ENCODE data around the gene HTT.

The HTT gene

GRCh38 chr4:3237266-3237665 lies 162.8 kb downstream of the HTT start:
- in situ Hi-C loops (cut with MboI; ENCODE audit: low sequenced_read_pairs): no loop called here
- no peak overlapping the region for H3K4me3 ChIP-seq
- no peak for DNase-seq (ENCODE audit: low spot score in 2 of 2)
- peaks cover 22% of the 10 kb centered on the region for H3K36me3 ChIP-seq (replicated peaks)
- H3K9me3 ChIP-seq: no peaks in the 10 kb centered on the region
- H3K4me1 ChIP-seq: peaks cover 5% of the 10 kb centered on the region; the same call in 1 of the 2 replicates
- H3K27me3 ChIP-seq (ENCODE audit: low read depth): no peaks in the 10 kb centered on the region

GRCh38 chr4:3237712-3238560 lies 163.5 kb downstream of the HTT start:
- Histone ChIP-seq H3K9me3 (no peaks in the 10 kb centered on the region), H3K4me1 (peaks cover 5% of the 10 kb centered on the region; the same call in 1 of the 2 replicates), H3K27me3 (ENCODE audit: low read depth) (no peaks in the 10 kb centered on the region), H3K36me3 (replicated peaks) (peaks cover 17% of the 10 kb centered on the region), H3K4me3 (no peak overlapping the region)
- in situ Hi-C loops (cut with MboI; ENCODE audit: low sequenced_read_pairs): no loop called here
- peak; percentile 70 to 74 for DNase-seq (ENCODE audit: low spot score in 2 of 2)

GRCh38 chr4:3238721-3239120 lies 164.2 kb downstream of the HTT start:
- in situ Hi-C loops (cut with MboI; ENCODE audit: low sequenced_read_pairs): no loop called here
- no peak overlapping the region for H3K4me3 ChIP-seq
- no peaks in the 10 kb centered on the region for H3K9me3 ChIP-seq
- H3K36me3 ChIP-seq (replicated peaks): peaks cover 17% of the 10 kb centered on the region
- peaks cover 5% of the 10 kb centered on the region; the same call in 1 of the 2 replicates for H3K4me1 ChIP-seq
- H3K27me3 ChIP-seq (ENCODE audit: low read depth): no peaks in the 10 kb centered on the region
- no peak for DNase-seq (ENCODE audit: low spot score in 2 of 2)

- Histone ChIP-seq H3K36me3 (replicated peaks) (peaks cover 14% of the 10 kb centered on the region), H3K27me3 (ENCODE audit: low read depth) (no peaks in the 10 kb centered on the region), H3K4me3 (no peak overlapping the region), H3K9me3 (no peaks in the 10 kb centered on the region), H3K4me1 (peaks cover 5% of the 10 kb centered on the region; the same call in 1 of the 2 replicates)
- no peak for DNase-seq (ENCODE audit: low spot score in 2 of 2)
- in situ Hi-C loops (cut with MboI; ENCODE audit: low sequenced_read_pairs): no loop called here
These were observed 164.8 kb downstream of the HTT start for GRCh38 chr4:3239303-3239702.

- peaks cover 5% of the 10 kb centered on the region; the same call in 1 of the 2 replicates for H3K4me1 ChIP-seq
- H3K4me3 ChIP-seq: no peak overlapping the region
- no peak for DNase-seq (ENCODE audit: low spot score in 2 of 2)
- in situ Hi-C loops (cut with MboI; ENCODE audit: low sequenced_read_pairs): no loop called here
- H3K9me3 ChIP-seq: no peaks in the 10 kb centered on the region
- no peaks in the 10 kb centered on the region for H3K27me3 ChIP-seq (ENCODE audit: low read depth)
- peaks cover 13% of the 10 kb centered on the region for H3K36me3 ChIP-seq (replicated peaks)
These were observed 165.8 kb downstream of the HTT start for GRCh38 chr4:3239998-3240920.

- Histone ChIP-seq H3K9me3 (no peaks in the 10 kb centered on the region), H3K27me3 (ENCODE audit: low read depth) (no peaks in the 10 kb centered on the region), H3K36me3 (replicated peaks) (peaks cover 10% of the 10 kb centered on the region), H3K4me1 (peaks cover 5% of the 10 kb centered on the region; the same call in 1 of the 2 replicates), H3K4me3 (no peak overlapping the region)
- no peak for DNase-seq (ENCODE audit: low spot score in 2 of 2)
- in situ Hi-C loops (cut with MboI; ENCODE audit: low sequenced_read_pairs): no loop called here
These were observed 166.5 kb downstream of the HTT start for GRCh38 chr4:3240936-3241522.

- peaks cover 5% of the 10 kb centered on the region; the same call in 1 of the 2 replicates for H3K4me1 ChIP-seq
- in situ Hi-C loops (cut with MboI; ENCODE audit: low sequenced_read_pairs): no loop called here
- no peaks in the 10 kb centered on the region for H3K9me3 ChIP-seq
- DNase-seq (ENCODE audit: low spot score in 2 of 2): no peak
- H3K27me3 ChIP-seq (ENCODE audit: low read depth): no peaks in the 10 kb centered on the region
- peaks cover 10% of the 10 kb centered on the region for H3K36me3 ChIP-seq (replicated peaks)
- no peak overlapping the region for H3K4me3 ChIP-seq
These were observed 167.5 kb downstream of the HTT start for GRCh38 chr4:3241898-3242524.

GRCh38 chr4:3243136-3243780 lies 168.8 kb downstream of the HTT start:
- Histone ChIP-seq H3K27me3 (ENCODE audit: low read depth) (no peaks in the 10 kb centered on the region), H3K36me3 (replicated peaks) (peaks cover 8% of the 10 kb centered on the region), H3K9me3 (no peaks in the 10 kb centered on the region), H3K4me1 (no peaks in the 10 kb centered on the region), H3K4me3 (no peak overlapping the region)
- DNase-seq (ENCODE audit: low spot score in 2 of 2): no peak
- in situ Hi-C loops (cut with MboI; ENCODE audit: low sequenced_read_pairs): no loop called here

GRCh38 chr4:3244002-3244401 lies 169.5 kb downstream of the HTT start:
- no peaks in the 10 kb centered on the region for H3K4me1 ChIP-seq
- H3K27me3 ChIP-seq (ENCODE audit: low read depth): no peaks in the 10 kb centered on the region
- H3K4me3 ChIP-seq: no peak overlapping the region
- in situ Hi-C loops (cut with MboI; ENCODE audit: low sequenced_read_pairs): no loop called here
- H3K9me3 ChIP-seq: no peaks in the 10 kb centered on the region
- H3K36me3 ChIP-seq (replicated peaks): peaks cover 7% of the 10 kb centered on the region
- no peak for DNase-seq (ENCODE audit: low spot score in 2 of 2)

- in situ Hi-C loops (cut with MboI; ENCODE audit: low sequenced_read_pairs): no loop called here
- DNase-seq (ENCODE audit: low spot score in 2 of 2): no peak
- peaks cover 5% of the 10 kb centered on the region for H3K36me3 ChIP-seq (replicated peaks)
- H3K27me3 ChIP-seq (ENCODE audit: low read depth): no peaks in the 10 kb centered on the region
- no peaks in the 10 kb centered on the region for H3K9me3 ChIP-seq
- H3K4me1 ChIP-seq: no peaks in the 10 kb centered on the region
- no peak overlapping the region for H3K4me3 ChIP-seq
These were observed 170.3 kb downstream of the HTT start for GRCh38 chr4:3244747-3245146.

GRCh38 chr4:3245676-3246075 lies 171.2 kb downstream of the HTT start:
- DNase-seq (ENCODE audit: low spot score in 2 of 2): no peak
- no peaks in the 10 kb centered on the region for H3K27me3 ChIP-seq (ENCODE audit: low read depth)
- no peaks in the 10 kb centered on the region; the same call in 1 of the 2 replicates for H3K36me3 ChIP-seq (replicated peaks)
- H3K4me1 ChIP-seq: no peaks in the 10 kb centered on the region
- in situ Hi-C loops (cut with MboI; ENCODE audit: low sequenced_read_pairs): no loop called here
- H3K9me3 ChIP-seq: no peaks in the 10 kb centered on the region
- H3K4me3 ChIP-seq: no peak overlapping the region

- Histone ChIP-seq H3K36me3 (replicated peaks) (no peaks in the 10 kb centered on the region), H3K9me3 (no peaks in the 10 kb centered on the region), H3K4me3 (no peak overlapping the region), H3K27me3 (ENCODE audit: low read depth) (no peaks in the 10 kb centered on the region), H3K4me1 (no peaks in the 10 kb centered on the region)
- in situ Hi-C loops (cut with MboI; ENCODE audit: low sequenced_read_pairs): no loop called here
- DNase-seq (ENCODE audit: low spot score in 2 of 2): no peak
These were observed 172.2 kb downstream of the HTT start for GRCh38 chr4:3246458-3247398.

All from HAP-1 (cell line).